Parathyroid adenoma (tissue), 2 donors: ENCODE results near the gene SNX17.

Experiments
- H2AFZ ChIP-seq: fragments of 300-600 bp; sonication (generic); one replicate; pipeline ENCODE4 v1.7.0; 2017; ENCODE audit warnings: antibody characterized with exemption, mild to moderate bottlenecking
- H3K27ac ChIP-seq: fragments of 300-600 bp; sonication (generic); one replicate; pipeline ENCODE4 v1.7.0; 2017
- H3K27me3 ChIP-seq: fragments of 300-600 bp; sonication (generic); one replicate; pipeline ENCODE4 v1.7.0; 2017; ENCODE audit warnings: low read length; ENCODE audit not compliant: control insufficient read depth, insufficient read depth
- H3K36me3 ChIP-seq: fragments of 300-600 bp; sonication (generic); one replicate; pipeline ENCODE4 v1.7.0; 2017; ENCODE audit warnings: low read length; ENCODE audit not compliant: control insufficient read depth, insufficient read depth
- H3K4me1 ChIP-seq: fragments of 300-600 bp; sonication (generic); one replicate; pipeline ENCODE4 v1.7.0; 2017; ENCODE audit warnings: control low read depth
- H3K4me2 ChIP-seq: fragments of 300-600 bp; sonication (generic); one replicate; pipeline ENCODE4 v1.7.0; 2017; ENCODE audit warnings: low read length
- H3K4me3 ChIP-seq: fragments of 300-600 bp; sonication (generic); one replicate; pipeline ENCODE4 v1.7.0; 2017; ENCODE audit warnings: low read depth, low read length
- H3K79me2 ChIP-seq: fragments of 300-600 bp; sonication (generic); one replicate; pipeline ENCODE4 v1.7.0; 2017; ENCODE audit warnings: control low read depth
- H3K9ac ChIP-seq: fragments of 300-600 bp; sonication (generic); one replicate; pipeline ENCODE4 v1.7.0; 2017; ENCODE audit warnings: mild to moderate bottlenecking
- H3K9me3 ChIP-seq: fragments of 300-600 bp; sonication (generic); one replicate; pipeline ENCODE4 v1.7.0; 2017; ENCODE audit warnings: low read length; ENCODE audit not compliant: control insufficient read depth
- TF ChIP-seq, protein P1 (sequence below): fragments of 300-600 bp; sonication (generic); IDR thresholded peaks from one replicate; pipeline ENCODE4 v1.7.0; 2017; ENCODE audit warnings: antibody characterized with exemption, mild to moderate bottlenecking
- donor health status: primary hyperparathyroidism.

Gene SNX17

DNA sequence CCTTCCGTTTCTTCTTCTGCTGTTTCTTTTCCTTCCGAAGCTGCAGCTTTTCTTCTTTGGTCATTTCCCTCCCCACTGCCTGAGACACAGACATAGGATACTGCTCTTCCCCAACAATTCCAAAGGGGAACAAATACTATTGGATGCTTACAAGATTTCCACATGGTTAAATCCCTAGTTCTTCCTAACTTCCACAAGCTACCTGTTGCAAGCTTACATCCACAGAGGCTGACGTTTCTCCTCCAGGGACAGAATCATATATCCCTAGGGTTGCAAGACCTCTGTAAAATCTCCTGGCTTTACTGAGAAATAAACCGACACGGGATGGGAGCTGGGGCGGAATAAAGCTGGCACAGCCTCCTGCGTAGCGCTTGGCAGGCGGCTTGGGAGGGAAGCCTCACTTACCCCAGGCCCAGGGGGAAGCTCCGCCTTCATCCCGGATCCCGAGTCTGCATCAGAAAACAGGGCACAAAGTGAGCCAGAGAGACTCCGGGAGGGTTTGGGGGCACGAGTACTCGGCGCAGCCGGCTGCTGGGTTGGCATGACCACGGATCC lies 868 bp upstream of the SNX17 start:
- no peaks in the 10 kb centered on the region for H3K9me3 ChIP-seq
- H3K4me1 ChIP-seq: peaks cover 4% of the 10 kb centered on the region
- peak overlapping the region; percentile 90 for H2AFZ ChIP-seq
- H3K27me3 ChIP-seq: no peaks in the 10 kb centered on the region
- H3K79me2 ChIP-seq: peaks cover 30% of the 10 kb centered on the region
- peak overlapping the region; percentile 95 for H3K4me3 ChIP-seq
- peak overlapping the region; percentile 86 for H3K4me2 ChIP-seq
- H3K9ac ChIP-seq: peak overlapping the region; percentile 75
- H3K36me3 ChIP-seq: no peaks in the 10 kb centered on the region
- TF ChIP-seq, protein P1, sequence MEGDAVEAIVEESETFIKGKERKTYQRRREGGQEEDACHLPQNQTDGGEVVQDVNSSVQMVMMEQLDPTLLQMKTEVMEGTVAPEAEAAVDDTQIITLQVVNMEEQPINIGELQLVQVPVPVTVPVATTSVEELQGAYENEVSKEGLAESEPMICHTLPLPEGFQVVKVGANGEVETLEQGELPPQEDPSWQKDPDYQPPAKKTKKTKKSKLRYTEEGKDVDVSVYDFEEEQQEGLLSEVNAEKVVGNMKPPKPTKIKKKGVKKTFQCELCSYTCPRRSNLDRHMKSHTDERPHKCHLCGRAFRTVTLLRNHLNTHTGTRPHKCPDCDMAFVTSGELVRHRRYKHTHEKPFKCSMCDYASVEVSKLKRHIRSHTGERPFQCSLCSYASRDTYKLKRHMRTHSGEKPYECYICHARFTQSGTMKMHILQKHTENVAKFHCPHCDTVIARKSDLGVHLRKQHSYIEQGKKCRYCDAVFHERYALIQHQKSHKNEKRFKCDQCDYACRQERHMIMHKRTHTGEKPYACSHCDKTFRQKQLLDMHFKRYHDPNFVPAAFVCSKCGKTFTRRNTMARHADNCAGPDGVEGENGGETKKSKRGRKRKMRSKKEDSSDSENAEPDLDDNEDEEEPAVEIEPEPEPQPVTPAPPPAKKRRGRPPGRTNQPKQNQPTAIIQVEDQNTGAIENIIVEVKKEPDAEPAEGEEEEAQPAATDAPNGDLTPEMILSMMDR: no peak
- H3K27ac ChIP-seq: peak overlapping the region; percentile 71

DNA sequence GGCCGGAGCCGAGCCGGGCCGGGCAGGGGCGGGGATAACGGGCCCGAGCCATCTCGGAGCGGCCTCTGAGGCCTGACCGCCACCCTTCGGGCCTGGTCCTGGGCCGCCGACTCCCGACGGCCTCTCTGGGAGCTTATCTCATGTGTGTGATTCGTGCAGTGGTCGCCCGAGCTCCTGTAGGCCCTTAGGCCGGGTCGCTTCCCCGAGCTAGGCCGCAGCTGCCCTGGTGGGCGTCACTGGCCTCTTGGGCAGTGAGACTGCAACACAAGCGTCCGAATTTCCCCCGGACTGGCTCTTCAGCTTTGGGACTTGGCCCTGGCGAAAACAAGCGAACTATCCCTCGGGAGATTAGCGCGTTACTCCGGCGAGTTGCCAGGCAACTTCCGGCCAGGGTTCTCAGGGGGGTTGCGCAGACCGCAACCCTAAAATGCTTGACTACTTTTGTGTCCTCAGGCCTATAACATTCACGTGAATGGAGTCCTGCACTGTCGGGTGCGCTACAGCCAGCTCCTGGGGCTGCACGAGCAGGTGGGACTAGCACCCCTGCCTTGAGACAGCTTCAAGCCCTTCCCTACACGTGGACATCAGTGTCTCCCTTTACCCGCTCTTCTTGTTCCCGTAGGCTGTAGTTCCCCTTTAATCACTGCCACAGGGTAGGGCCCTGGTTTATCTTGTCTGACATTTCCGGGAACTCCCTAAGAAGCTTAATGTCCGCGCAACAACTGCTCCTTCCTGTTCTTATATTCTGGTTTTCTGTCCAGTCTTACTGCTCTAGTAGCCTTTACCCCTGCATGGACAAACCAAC lies 602 bp downstream of the SNX17 start:
- Histone ChIP-seq H3K9me3 (no peaks in the 10 kb centered on the region), H3K4me3 (peak overlapping the region; percentile 95), H2AFZ (peak overlapping the region; percentile 85), H3K27ac (peak overlapping the region; percentile 83), H3K4me1 (peaks cover 4% of the 10 kb centered on the region), H3K36me3 (no peaks in the 10 kb centered on the region), H3K9ac (peak overlapping the region; percentile 91), H3K4me2 (peak overlapping the region; percentile 92), H3K79me2 (peaks cover 33% of the 10 kb centered on the region), H3K27me3 (no peaks in the 10 kb centered on the region)
- TF ChIP-seq, protein P1: no peak

DNA sequence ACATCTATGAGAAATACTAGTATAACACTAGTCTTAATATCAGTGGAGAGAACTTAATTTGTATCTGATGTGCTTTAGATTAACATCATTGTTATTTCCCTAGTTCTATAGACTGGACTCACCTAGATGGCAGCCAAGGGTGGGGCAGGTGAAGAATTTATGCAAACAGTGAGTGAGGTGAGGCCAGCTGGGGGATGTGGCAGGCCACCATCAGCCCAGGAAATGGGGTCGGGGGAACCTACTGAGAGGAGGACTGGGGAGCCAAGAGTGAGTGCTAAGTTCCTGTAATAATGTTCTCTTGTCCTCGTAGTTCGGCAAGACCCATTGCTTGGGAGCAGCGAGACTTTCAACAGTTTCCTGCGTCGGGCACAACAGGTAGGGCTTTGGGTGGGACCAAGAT lies 2.5 kb downstream of the SNX17 start:
- no peaks in the 10 kb centered on the region for H3K9me3 ChIP-seq
- H3K36me3 ChIP-seq: no peaks in the 10 kb centered on the region
- no peak overlapping the region for H2AFZ ChIP-seq
- H3K4me1 ChIP-seq: peaks cover 4% of the 10 kb centered on the region
- no peaks in the 10 kb centered on the region for H3K27me3 ChIP-seq
- no peak overlapping the region for H3K4me3 ChIP-seq
- peaks cover 33% of the 10 kb centered on the region for H3K79me2 ChIP-seq
- H3K27ac ChIP-seq: no peak overlapping the region
- H3K9ac ChIP-seq: no peak overlapping the region
- no peak overlapping the region for H3K4me2 ChIP-seq
- TF ChIP-seq, protein P1: no peak

DNA sequence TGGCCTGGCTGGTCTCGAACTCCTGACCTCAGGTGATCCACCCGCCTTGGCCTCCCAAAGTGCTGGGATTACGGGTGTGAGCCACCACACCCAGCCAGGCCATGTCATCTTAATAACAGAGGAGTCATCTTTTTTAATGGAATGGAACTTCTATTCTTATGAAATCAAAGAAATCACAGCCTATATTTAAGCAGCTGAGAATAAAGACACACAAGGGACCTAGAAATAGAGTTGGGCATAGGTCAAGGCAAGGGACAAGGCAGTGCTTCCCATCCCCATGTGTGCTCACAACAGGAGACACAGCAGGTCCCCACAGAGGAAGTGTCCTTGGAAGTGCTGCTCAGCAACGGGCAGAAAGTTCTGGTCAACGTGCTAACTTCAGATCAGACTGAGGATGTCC lies 3.2 kb downstream of the SNX17 start:
- H3K4me2 ChIP-seq: no peak overlapping the region
- H3K27ac ChIP-seq: no peak overlapping the region
- TF ChIP-seq, protein P1: no peak
- H3K4me3 ChIP-seq: no peak overlapping the region
- no peaks in the 10 kb centered on the region for H3K36me3 ChIP-seq
- H3K9ac ChIP-seq: no peak overlapping the region
- no peak overlapping the region for H2AFZ ChIP-seq
- H3K27me3 ChIP-seq: no peaks in the 10 kb centered on the region
- peaks cover 4% of the 10 kb centered on the region for H3K4me1 ChIP-seq
- no peaks in the 10 kb centered on the region for H3K9me3 ChIP-seq
- peaks cover 33% of the 10 kb centered on the region for H3K79me2 ChIP-seq
